Measurements from ENCODE around the gene NFKBIE. TPM values are rescaled to one million over a fixed set of nuclear protein-coding genes. Genes with fewer than 3 reads are reported as not detected.

NFKBIE gene
- total RNA-seq, 1 experiment from 2014 or later = 9.7 TPM

- Histone ChIP-seq H3K9me3 (ENCODE audit: control insufficient read depth, low read depth, low read length) (no peaks in the 10 kb centered on the region), H3K27ac (ENCODE audit: insufficient read length, low read depth, low read length) (no peak overlapping the region), H2BK5ac (ENCODE audit: insufficient read length, low read length) (no peak overlapping the region), H4K5ac (ENCODE audit: insufficient read length, low read depth, low read length) (no peak overlapping the region), H3K4ac (ENCODE audit: low read depth, low read length) (no peak overlapping the region), H3K56ac (ENCODE audit: insufficient read length, low read depth, low read length) (no peak overlapping the region), H2BK12ac (ENCODE audit: insufficient read length, low read depth, low read length) (no peak overlapping the region), H3K23me2 (ENCODE audit: insufficient read length, low read depth, low read length, poor library complexity, severe bottlenecking) (peaks cover 8% of the 10 kb centered on the region), H3K79me2 (ENCODE audit: insufficient read depth, low read length) (no peaks in the 10 kb centered on the region), H3K27me3 (ENCODE audit: insufficient read depth, low read length) (no peaks in the 10 kb centered on the region), H4K20me1 (ENCODE audit: control insufficient read depth, insufficient read depth, insufficient read length) (no peaks in the 10 kb centered on the region), H2AFZ (ENCODE audit: low read length) (no peak overlapping the region), H2BK120ac (ENCODE audit: low read depth, low read length, poor library complexity, severe bottlenecking) (no peak overlapping the region), H3K79me1 (ENCODE audit: insufficient read depth, low read depth, low read length, poor library complexity, severe bottlenecking) (no peaks in the 10 kb centered on the region), H3K18ac (ENCODE audit: insufficient read length, low read depth, low read length) (no peak overlapping the region), H4K8ac (replicated peaks; ENCODE audit: insufficient read length, low read depth, low read length) (no peak overlapping the region), H3K14ac (ENCODE audit: insufficient read depth, low read length) (no peak overlapping the region; the same call in 1 of the 2 replicates), H3T11ph (ENCODE audit: low read length) (no peak overlapping the region), H2BK20ac (ENCODE audit: low read depth, low read length, poor library complexity, severe bottlenecking) (no peak overlapping the region), H4K91ac (ENCODE audit: insufficient read length, low read depth, low read length) (no peak overlapping the region), H2AK5ac (ENCODE audit: insufficient read length, low read length) (no peak overlapping the region), H3K4me2 (ENCODE audit: insufficient read depth, insufficient read length, low read length) (peak overlapping the region; percentile 1), H3K23ac (ENCODE audit: insufficient read length, low read depth, low read length) (no peak overlapping the region), H3K4me1 (ENCODE audit: insufficient read depth, low read length) (peaks cover 16% of the 10 kb centered on the region; the same call in 1 of the 2 replicates), H2BK15ac (ENCODE audit: low read depth, low read length) (no peak overlapping the region), H3K9ac (ENCODE audit: extremely low read depth, insufficient read length, low read length) (peak overlapping the region; percentile 15)
- peaks cover 44 to 45% of the 10 kb centered on the region in 2 experiments for H3K4me1 Mint-ChIP-seq
- H3K4me3 Mint-ChIP-seq = peak overlapping the region in 1 of 2 experiments; percentile 83; a peak in 2 of 5 replicates
- TF ChIP-seq, protein P1, sequence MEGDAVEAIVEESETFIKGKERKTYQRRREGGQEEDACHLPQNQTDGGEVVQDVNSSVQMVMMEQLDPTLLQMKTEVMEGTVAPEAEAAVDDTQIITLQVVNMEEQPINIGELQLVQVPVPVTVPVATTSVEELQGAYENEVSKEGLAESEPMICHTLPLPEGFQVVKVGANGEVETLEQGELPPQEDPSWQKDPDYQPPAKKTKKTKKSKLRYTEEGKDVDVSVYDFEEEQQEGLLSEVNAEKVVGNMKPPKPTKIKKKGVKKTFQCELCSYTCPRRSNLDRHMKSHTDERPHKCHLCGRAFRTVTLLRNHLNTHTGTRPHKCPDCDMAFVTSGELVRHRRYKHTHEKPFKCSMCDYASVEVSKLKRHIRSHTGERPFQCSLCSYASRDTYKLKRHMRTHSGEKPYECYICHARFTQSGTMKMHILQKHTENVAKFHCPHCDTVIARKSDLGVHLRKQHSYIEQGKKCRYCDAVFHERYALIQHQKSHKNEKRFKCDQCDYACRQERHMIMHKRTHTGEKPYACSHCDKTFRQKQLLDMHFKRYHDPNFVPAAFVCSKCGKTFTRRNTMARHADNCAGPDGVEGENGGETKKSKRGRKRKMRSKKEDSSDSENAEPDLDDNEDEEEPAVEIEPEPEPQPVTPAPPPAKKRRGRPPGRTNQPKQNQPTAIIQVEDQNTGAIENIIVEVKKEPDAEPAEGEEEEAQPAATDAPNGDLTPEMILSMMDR (conservative IDR thresholded peaks at IDR 0.05) = no peak
- peak; percentile 81 for DNase-seq
- H3K27me3 Mint-ChIP-seq (ENCODE audit: low read depth) = peaks cover 4% of the 10 kb centered on the region
- H3K36me3 Mint-ChIP-seq (ENCODE audit: insufficient read depth in 1 of 3, low read depth in 3 of 3) = peaks cover 0 to 3% (median 0%) of the 10 kb centered on the region in 3 experiments; a peak in 2 of 7 replicates
- H3K27ac Mint-ChIP-seq = peak overlapping the region in 2 of 3 experiments; percentile 53 to 100; a peak in 1 of 7 replicates
- no peaks in the 10 kb centered on the region for H3K9me3 Mint-ChIP-seq
- no CpG with 5 or more reads among the region's 16 CpGs for WGBS (ENCODE audit: extremely low coverage, insufficient read length, low lambda C conversion rate)
These were observed 47.8 kb downstream of the NFKBIE start for GRCh38 chr6:44217332-44218143.

All from H9 (cell line).